Sigmoid colon (tissue), 7 donors: ENCODE data around the gene VMAC. TPM values are rescaled to one million over a fixed set of nuclear protein-coding genes. Genes with fewer than 3 reads are reported as not detected.
"Not testable (repeated sequence)": the region's sequence is repeated elsewhere in the genome, so short reads cannot be mapped to it uniquely, and the experiment has no call there.

Experiments
- DNase-seq: peaks from one replicate; pipeline ENCODE4 v3.0.0-alpha.2; 2019
- H3K27ac ChIP-seq, 4 donors: fragments of 200-600 bp; sonication (generic); one replicate each; pipeline ENCODE4 v1.5.1; 2016 to 2019; ENCODE audit warnings: mild to moderate bottlenecking in 1 of 4
- H3K27me3 ChIP-seq, 3 donors: fragments of 200-600 bp; sonication (generic); one replicate each; pipeline ENCODE4 v1.5.1; 2019; ENCODE audit warnings: mild to moderate bottlenecking in 1 of 3
- H3K36me3 ChIP-seq, 4 donors: fragments of 200-600 bp; sonication (generic); one replicate each; pipeline ENCODE4 v1.5.1; 2016 to 2019
- H3K4me1 ChIP-seq, 4 donors: fragments of 200-600 bp; sonication (generic); one replicate each; pipeline ENCODE4 v1.5.1; 2017 to 2019
- H3K4me3 ChIP-seq, 4 donors: fragments of 200-600 bp; sonication (generic); one replicate each; pipeline ENCODE4 v1.5.1; 2017 to 2019; ENCODE audit warnings: mild to moderate bottlenecking in 2 of 4, moderate library complexity in 1 of 4
- H3K9me3 ChIP-seq, 4 donors: fragments of 200-600 bp in 3 of 4; sonication (generic) in 3 of 4; one replicate each; pipeline versions ENCODE4 v1.5.1 to v1.6.1; 2013 to 2019
- CTCF ChIP-seq, 4 experiments: fragments of 450-650 bp in 3 of 4; fragments of 200-600 bp in 1 of 4; IDR thresholded peaks; one replicate each; pipeline ENCODE4 v1.5.1; 2016 to 2019; ENCODE audit warnings: antibody characterized with exemption in 4 of 4, mild to moderate bottlenecking in 3 of 4, moderate library complexity in 2 of 4
- EP300 ChIP-seq, 4 donors: sonication (generic); formaldehyde crosslinking; IDR thresholded peaks; one replicate each; pipeline ENCODE4 v1.6.1; 2017; ENCODE audit warnings: antibody characterized with exemption in 4 of 4
- POLR2A ChIP-seq, 2 donors: fragments of 450-650 bp; IDR thresholded peaks; one replicate each; pipeline ENCODE4 v1.6.1; 2016; ENCODE audit warnings: antibody characterized with exemption in 2 of 2, mild to moderate bottlenecking in 2 of 2, moderate library complexity in 2 of 2
- POLR2AphosphoS5 ChIP-seq, 4 donors: sonication (generic); formaldehyde crosslinking; IDR thresholded peaks; one replicate each; pipeline ENCODE4 v1.6.1; 2017; ENCODE audit warnings: antibody characterized with exemption in 4 of 4
- WGBS, 2 donors: extraction: QIAGEN DNeasy Blood & Tissue Kit; methylation state at CpG; one replicate each; pipeline ENCODE4 v1.1.7; 2013; 5-methylcytosine and 5-hydroxymethylcytosine counted together
- intact Hi-C: fragments of 100-400 bp; cut with DNase I; formaldehyde crosslinking; loops from one replicate; pipeline ENCODE4 v1.15.1; 2023
- polyA plus RNA-seq, 3 donors: library from polyadenylated mRNA; stranded (reverse); fragments of 200-250 nt; gene quantifications; one replicate each; pipeline ENCODE4 v1.2.3, GENCODE V29; 2013
- total RNA-seq, 4 donors: library from RNA; depleted of rRNA; stranded (reverse); fragments of >200 nt; gene quantifications; one replicate each; pipeline ENCODE4 v1.1.0, GENCODE V29; 2016
- donor health status: healthy with polysubstance abuse.
- donor health status: Bipolar disorder and iron deficiency.
- donor health status: healthy.

Gene VMAC
- total RNA-seq (10 to 100 TPM in 1 of 4 donors, 1 to 10 TPM in 3; 6.1 to 14.4 (median 8.1) TPM), polyA plus RNA-seq (1 to 10 TPM; 1.6 to 6.4 (median 2.4) TPM)

DNA sequence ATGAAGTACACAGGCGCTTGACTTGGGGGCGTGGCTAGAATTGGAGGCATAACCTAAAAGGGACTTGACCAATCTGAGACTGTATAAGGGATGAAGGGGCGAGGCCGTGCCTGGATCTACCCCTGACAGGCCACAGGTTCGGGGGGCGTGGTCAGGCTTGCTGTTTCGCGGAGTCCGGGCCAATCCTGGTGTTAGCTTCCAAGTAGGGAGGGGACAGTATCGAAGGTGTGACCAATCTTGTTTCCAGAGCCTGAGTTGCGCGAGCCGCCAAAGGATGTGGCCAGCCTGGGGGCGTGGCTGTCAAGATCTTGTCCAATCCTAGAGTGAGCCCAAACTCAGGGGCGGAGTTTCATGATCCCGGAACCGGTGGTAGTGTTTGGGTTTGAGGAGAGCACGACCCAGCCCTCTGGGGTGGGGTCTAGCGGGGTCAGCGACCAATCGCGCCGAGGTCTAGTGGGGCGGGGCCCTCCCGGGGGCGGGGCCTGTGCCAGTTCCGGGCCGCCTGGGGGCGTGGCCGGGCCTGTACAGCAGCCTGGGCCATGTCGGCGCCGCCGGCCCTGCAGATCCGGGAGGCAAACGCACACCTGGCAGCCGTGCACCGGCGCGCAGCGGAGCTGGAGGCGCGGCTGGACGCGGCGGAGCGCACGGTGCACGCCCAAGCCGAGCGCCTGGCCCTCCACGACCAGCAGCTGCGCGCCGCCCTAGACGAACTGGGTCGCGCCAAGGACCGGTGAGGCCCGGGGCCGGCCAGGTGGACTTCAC is at the start of gene VMAC:
VMAC (plus strand) TSS at position 521 of the 762 bp plus-strand sequence; CDS start at position 540, 19 bp downstream.
- no peak for TF ChIP-seq CTCF (IDR thresholded peaks at IDR 0.05)
- TF ChIP-seq POLR2A (IDR thresholded peaks at IDR 0.05) = no peak
- no peak for TF ChIP-seq EP300 (IDR thresholded peaks at IDR 0.05)
- TF ChIP-seq POLR2AphosphoS5 (IDR thresholded peaks at IDR 0.05) = peak; percentile 12 to 74 (median 49)
- Histone ChIP-seq H3K4me1 (peaks cover 0 to 34% (median 30%) of the 10 kb centered on the region in 4 donors), H3K27me3 (no peaks in the 10 kb centered on the region), H3K27ac (peak within 1 kb of the TSS; percentile 84 to 94 (median 92)), H3K9me3 (no peaks in the 10 kb centered on the region), H3K4me3 (peak within 1 kb of the TSS; percentile 81 to 91 (median 90)), H3K36me3 (peaks cover 0 to 25% (median 6%) of the 10 kb centered on the region in 4 donors)
- intact Hi-C loops = loop anchor here (5.0 kb wide), 2 partner anchors 38 to 212 kb away; partner anchors contain the start of gene RPL36
- peak; percentile 100 for DNase-seq
- 0% methylated on average over 61 of the region's 61 CpGs for WGBS, 2 donors

DNA sequence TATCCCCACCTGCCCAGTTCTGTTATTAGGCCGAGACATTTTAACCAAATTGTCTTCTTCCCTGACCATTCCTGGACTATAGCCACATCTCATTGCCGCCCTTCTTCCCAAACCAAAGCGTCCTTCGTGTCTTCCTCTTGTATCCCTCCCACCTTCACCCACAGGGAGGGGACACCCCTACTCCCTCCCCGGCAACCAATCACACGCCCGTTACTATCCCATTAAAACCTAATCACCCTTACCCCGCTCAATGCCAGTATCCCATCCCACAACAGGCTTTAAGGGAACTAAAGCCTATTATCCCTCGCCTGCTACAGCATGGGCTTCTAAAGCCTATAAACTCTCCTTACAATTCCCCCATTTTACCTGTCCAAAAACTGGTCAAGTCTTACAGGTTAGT is 49.5 kb upstream of the VMAC start:
- H3K9me3 ChIP-seq, H3K36me3 ChIP-seq, H3K27ac ChIP-seq, DNase-seq, H3K4me3 ChIP-seq, intact Hi-C loops, H3K27me3 ChIP-seq: not testable (repeated sequence)
- WGBS, 2 donors = 89 to 93% methylated on average over 9 of the region's 9 CpGs
- peaks cover 0 to 13% (median 11%) of the 10 kb centered on the region in 4 donors for H3K4me1 ChIP-seq

DNA sequence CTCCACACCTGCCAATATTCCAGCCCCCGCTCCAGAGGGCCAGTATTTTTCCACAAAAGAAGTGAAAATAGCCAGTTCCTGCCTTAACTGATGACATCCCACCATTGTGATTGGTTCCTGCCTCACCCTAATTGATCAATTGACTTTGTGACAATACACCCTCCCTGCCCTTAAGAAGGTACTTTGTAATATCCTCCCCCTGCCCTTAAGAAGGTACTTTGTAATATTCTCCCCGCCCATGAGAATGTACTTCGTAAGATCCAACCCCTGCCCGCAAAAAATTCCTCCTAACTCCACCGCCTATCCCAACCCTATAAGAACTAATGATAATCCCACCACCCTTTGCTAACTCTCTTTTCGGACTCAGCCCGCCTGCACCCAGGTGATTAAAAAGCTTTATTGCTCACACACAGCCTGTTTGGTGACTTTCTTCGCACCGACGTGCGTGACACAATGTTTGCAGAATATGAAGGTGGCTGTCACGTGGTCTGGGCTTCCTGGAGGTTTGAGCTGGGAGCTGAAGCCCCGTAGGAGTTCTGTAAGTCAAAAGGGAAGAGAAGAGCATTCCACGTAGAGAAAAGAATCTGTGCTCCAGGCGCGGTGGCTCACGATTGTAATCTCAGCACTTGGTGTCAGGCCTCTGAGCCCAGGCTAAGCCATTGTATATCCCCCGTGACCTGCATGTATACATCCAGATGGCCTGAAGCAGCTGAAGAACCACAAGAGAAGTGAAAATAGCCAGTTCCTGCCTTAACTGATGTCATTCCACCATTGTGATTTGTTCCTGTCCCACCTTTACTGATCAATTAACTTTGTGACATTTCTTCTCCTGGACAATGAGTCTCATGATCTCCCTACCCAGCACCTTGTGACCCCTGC is 47.2 kb upstream of the VMAC start:
- no peaks in the 10 kb centered on the region for H3K9me3 ChIP-seq
- intact Hi-C loops = no loop called here
- 78 to 89% methylated on average over 18 of the region's 18 CpGs for WGBS, 2 donors
- DNase-seq = no peak
- TF ChIP-seq CTCF (IDR thresholded peaks at IDR 0.05) (no peak), EP300 (IDR thresholded peaks at IDR 0.05) (no peak), POLR2AphosphoS5 (IDR thresholded peaks at IDR 0.05) (no peak), POLR2A (IDR thresholded peaks at IDR 0.05) (no peak)
- H3K36me3 ChIP-seq = no peaks in the 10 kb centered on the region
- no peak overlapping the region for H3K4me3 ChIP-seq
- H3K27ac ChIP-seq = no peak overlapping the region
- H3K27me3 ChIP-seq = no peaks in the 10 kb centered on the region
- H3K4me1 ChIP-seq = no peaks in the 10 kb centered on the region

GRCh38 chr19:5863030-5863665 is 41.5 kb upstream of the VMAC start:
- intact Hi-C loops = no loop called here

More at GRCh38 chr19:5863030-5863665, 41.5 kb upstream of the VMAC start:
- H3K9me3 ChIP-seq = no peaks in the 10 kb centered on the region
- DNase-seq = no peak
- H3K4me3 ChIP-seq = no peak overlapping the region
- no peaks in the 10 kb centered on the region for H3K36me3 ChIP-seq
- WGBS, 2 donors = 69 to 79% methylated on average over 11 of the region's 11 CpGs
- TF ChIP-seq POLR2A (IDR thresholded peaks at IDR 0.05) = no peak
- TF ChIP-seq CTCF (IDR thresholded peaks at IDR 0.05) = no peak
- no peak for TF ChIP-seq EP300 (IDR thresholded peaks at IDR 0.05)
- TF ChIP-seq POLR2AphosphoS5 (IDR thresholded peaks at IDR 0.05) = no peak
- H3K27ac ChIP-seq = no peak overlapping the region
- H3K4me1 ChIP-seq = no peaks in the 10 kb centered on the region
- H3K27me3 ChIP-seq = no peaks in the 10 kb centered on the region
